Skeletal muscle tissue (tissue), 4 donors: Measurements from ENCODE around the gene IRF5. TPM values are rescaled to one million over a fixed set of nuclear protein-coding genes. Genes with fewer than 3 reads are reported as not detected.

Experiments
- H3K27ac ChIP-seq: one replicate; pipeline ENCODE4 v1.7.0; 2013; ENCODE audit warnings: mild to moderate bottlenecking, low read depth, low read length, inconsistent platforms
- H3K27me3 ChIP-seq, 3 donors: one replicate each; pipeline ENCODE4 v1.7.0; 2013; ENCODE audit warnings: low read length in 3 of 3; ENCODE audit not compliant: control insufficient read depth in 3 of 3, insufficient read depth in 3 of 3
- H3K36me3 ChIP-seq, 3 donors: one replicate each; pipeline ENCODE4 v1.7.0; 2013; ENCODE audit warnings: low read length in 3 of 3; ENCODE audit not compliant: control insufficient read depth in 3 of 3, insufficient read depth in 3 of 3
- H3K4me1 ChIP-seq, 3 donors: one replicate each; pipeline ENCODE4 v1.7.0; 2013; ENCODE audit warnings: low read length in 3 of 3, mild to moderate bottlenecking in 3 of 3; ENCODE audit not compliant: control insufficient read depth in 3 of 3, insufficient read depth in 3 of 3
- H3K4me3 ChIP-seq, 3 donors: one replicate each; pipeline ENCODE4 v1.7.0; 2013; ENCODE audit warnings: low read length in 3 of 3
- H3K9ac ChIP-seq, 3 donors: one replicate each; pipeline ENCODE4 v1.7.0; 2013; ENCODE audit warnings: low read length in 3 of 3, mild to moderate bottlenecking in 3 of 3, moderate library complexity in 2 of 3, low read depth in 1 of 3
- H3K9me3 ChIP-seq, 3 donors: one replicate each; pipeline ENCODE4 v1.7.0; 2013; ENCODE audit warnings: low read length in 3 of 3; ENCODE audit not compliant: control insufficient read depth in 3 of 3
- total RNA-seq: library from RNA; depleted of rRNA; stranded (reverse); fragments of >200 nt; gene quantifications from one replicate; pipeline ENCODE4 v1.2.3, GENCODE V29; 2014
- donor health status: Osteomylitis.

The IRF5 gene
- total RNA-seq, 1 donor from 2014 or later = 2.6 TPM

GRCh38 chr7:128931965-128932861, 5.5 kb upstream of the IRF5 start:
- no peak overlapping the region for H3K4me3 ChIP-seq
- no peaks in the 10 kb centered on the region for H3K9me3 ChIP-seq
- no peak overlapping the region for H3K27ac ChIP-seq
- H3K9ac ChIP-seq = no peak overlapping the region
- H3K36me3 ChIP-seq = no peaks in the 10 kb centered on the region
- peaks cover 17 to 34% (median 17%) of the 10 kb centered on the region in 3 donors for H3K27me3 ChIP-seq
- peaks cover 0 to 9% (median 3%) of the 10 kb centered on the region in 3 donors for H3K4me1 ChIP-seq

GRCh38 chr7:128932862-128933179, 4.9 kb upstream of the IRF5 start:
- Histone ChIP-seq H3K27me3 (peaks cover 17 to 39% (median 21%) of the 10 kb centered on the region in 3 donors), H3K36me3 (no peaks in the 10 kb centered on the region), H3K27ac (no peak overlapping the region), H3K9ac (no peak overlapping the region), H3K4me3 (no peak overlapping the region), H3K4me1 (peaks cover 0 to 13% (median 3%) of the 10 kb centered on the region in 3 donors), H3K9me3 (no peaks in the 10 kb centered on the region)

- no peak overlapping the region for H3K27ac ChIP-seq
- H3K4me1 ChIP-seq = peaks cover 2 to 16% (median 6%) of the 10 kb centered on the region in 3 donors
- no peaks in the 10 kb centered on the region for H3K36me3 ChIP-seq
- H3K4me3 ChIP-seq = no peak overlapping the region
- H3K9me3 ChIP-seq = no peaks in the 10 kb centered on the region
- peaks cover 18 to 38% (median 23%) of the 10 kb centered on the region in 3 donors for H3K27me3 ChIP-seq
- no peak overlapping the region for H3K9ac ChIP-seq
Measured at GRCh38 chr7:128933180-128933891, 4.4 kb upstream of the IRF5 start.

- Histone ChIP-seq H3K9me3 (no peaks in the 10 kb centered on the region), H3K4me3 (no peak overlapping the region), H3K9ac (no peak overlapping the region), H3K27me3 (peaks cover 27 to 37% (median 32%) of the 10 kb centered on the region in 3 donors), H3K27ac (peak overlapping the region; percentile 3), H3K4me1 (peaks cover 6 to 20% (median 10%) of the 10 kb centered on the region in 3 donors), H3K36me3 (no peaks in the 10 kb centered on the region)
Measured at GRCh38 chr7:128934361-128935341, 3.1 kb upstream of the IRF5 start.

- H3K27ac ChIP-seq = no peak overlapping the region
- peaks cover 28 to 37% (median 36%) of the 10 kb centered on the region in 3 donors for H3K27me3 ChIP-seq
- no peaks in the 10 kb centered on the region for H3K9me3 ChIP-seq
- no peak overlapping the region for H3K9ac ChIP-seq
- no peak overlapping the region for H3K4me3 ChIP-seq
- H3K36me3 ChIP-seq = no peaks in the 10 kb centered on the region
- peaks cover 6 to 20% (median 10%) of the 10 kb centered on the region in 3 donors for H3K4me1 ChIP-seq
Measured at GRCh38 chr7:128935342-128935730, 2.4 kb upstream of the IRF5 start.

GRCh38 chr7:128936798-128937197, 929 bp upstream of the IRF5 start:
- peaks cover 28 to 36% (median 35%) of the 10 kb centered on the region in 3 donors for H3K27me3 ChIP-seq
- H3K4me1 ChIP-seq = peaks cover 6 to 20% (median 10%) of the 10 kb centered on the region in 3 donors
- no peak overlapping the region for H3K4me3 ChIP-seq
- H3K36me3 ChIP-seq = no peaks in the 10 kb centered on the region
- H3K27ac ChIP-seq = no peak overlapping the region
- H3K9me3 ChIP-seq = no peaks in the 10 kb centered on the region
- no peak overlapping the region for H3K9ac ChIP-seq

- peak overlapping the region; percentile 38 to 56 (median 47) for H3K4me3 ChIP-seq
- H3K36me3 ChIP-seq = no peaks in the 10 kb centered on the region
- H3K27ac ChIP-seq = no peak overlapping the region
- H3K27me3 ChIP-seq = peaks cover 32 to 34% (median 32%) of the 10 kb centered on the region in 3 donors
- H3K4me1 ChIP-seq = peaks cover 6 to 20% (median 10%) of the 10 kb centered on the region in 3 donors
- H3K9me3 ChIP-seq = no peaks in the 10 kb centered on the region
- peak overlapping the region in 1 of 3 donors; percentile 45 for H3K9ac ChIP-seq
Measured at GRCh38 chr7:128937271-128937646, 468 bp upstream of the IRF5 start.

- H3K27ac ChIP-seq = no peak overlapping the region
- H3K9me3 ChIP-seq = no peaks in the 10 kb centered on the region
- H3K4me3 ChIP-seq = peak overlapping the region; percentile 47 to 69 (median 56)
- no peaks in the 10 kb centered on the region for H3K36me3 ChIP-seq
- H3K27me3 ChIP-seq = peaks cover 24 to 33% (median 28%) of the 10 kb centered on the region in 3 donors
- peak overlapping the region in 1 of 3 donors; percentile 14 for H3K9ac ChIP-seq
- H3K4me1 ChIP-seq = peaks cover 6 to 14% (median 7%) of the 10 kb centered on the region in 3 donors
Measured at GRCh38 chr7:128938544-128939074, 882 bp downstream of the IRF5 start.
